GM21576 (cell line): ENCODE data around the gene LMX1A.

Experiments used
- ATAC-seq: cut with Tn5 transposase; IDR thresholded peaks from one replicate; pipeline ENCODE4 v1.9.1; 2021; ENCODE audit warnings: mild to moderate bottlenecking, moderate library complexity; ENCODE audit not compliant: unreplicated experiment

Gene LMX1A

DNA sequence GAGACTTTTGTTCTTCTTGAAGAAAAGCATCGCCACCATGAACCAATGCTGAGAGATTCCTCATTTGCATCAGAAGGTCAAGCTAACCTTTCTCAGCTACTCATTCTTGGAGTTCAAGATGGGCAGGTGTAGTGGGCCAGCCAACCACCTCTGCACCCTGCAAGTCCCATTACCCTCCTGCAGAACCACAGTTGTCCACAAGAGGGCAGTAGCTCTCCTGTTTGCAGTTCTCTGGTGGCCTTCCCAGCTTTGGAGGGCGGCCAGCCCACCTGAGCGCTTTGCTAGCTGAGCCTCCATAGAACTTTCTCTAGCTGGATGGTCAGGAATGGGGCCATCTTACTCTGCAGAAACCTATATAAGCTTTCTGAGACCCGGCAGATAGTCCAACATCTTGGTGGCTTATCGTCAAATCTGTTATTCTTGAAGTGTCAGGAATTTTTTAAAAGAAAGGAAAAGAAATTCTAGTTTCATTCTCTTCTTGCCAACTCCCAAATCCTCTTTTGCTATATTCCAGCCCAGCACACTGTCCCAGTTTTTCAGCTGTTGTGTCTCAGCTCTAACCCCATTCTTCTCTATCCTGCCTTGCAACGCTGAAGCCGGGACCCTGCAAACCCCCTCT, 11.0 kb upstream of the LMX1A start:
- peak; percentile 74 for ATAC-seq

DNA sequence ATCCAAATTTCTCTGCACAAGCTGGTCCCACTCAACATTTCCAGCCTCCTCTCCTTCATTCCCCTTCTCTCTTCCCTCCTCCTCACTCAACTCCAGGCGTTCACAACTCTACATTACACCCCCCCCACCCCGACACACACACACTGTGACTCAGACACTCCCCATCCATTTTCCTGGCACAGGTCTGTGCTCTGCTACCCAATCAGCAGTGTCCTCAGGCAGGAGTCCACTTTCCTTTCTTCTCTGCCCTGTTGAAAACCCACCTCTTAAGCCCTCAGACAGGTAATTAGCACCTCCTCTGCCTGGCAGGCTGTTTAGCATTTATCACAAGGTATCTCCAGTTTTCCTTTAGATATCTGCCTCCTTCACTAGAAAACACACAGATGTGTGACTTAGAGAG, 8.8 kb upstream of the LMX1A start:
- ATAC-seq: no peak

DNA sequence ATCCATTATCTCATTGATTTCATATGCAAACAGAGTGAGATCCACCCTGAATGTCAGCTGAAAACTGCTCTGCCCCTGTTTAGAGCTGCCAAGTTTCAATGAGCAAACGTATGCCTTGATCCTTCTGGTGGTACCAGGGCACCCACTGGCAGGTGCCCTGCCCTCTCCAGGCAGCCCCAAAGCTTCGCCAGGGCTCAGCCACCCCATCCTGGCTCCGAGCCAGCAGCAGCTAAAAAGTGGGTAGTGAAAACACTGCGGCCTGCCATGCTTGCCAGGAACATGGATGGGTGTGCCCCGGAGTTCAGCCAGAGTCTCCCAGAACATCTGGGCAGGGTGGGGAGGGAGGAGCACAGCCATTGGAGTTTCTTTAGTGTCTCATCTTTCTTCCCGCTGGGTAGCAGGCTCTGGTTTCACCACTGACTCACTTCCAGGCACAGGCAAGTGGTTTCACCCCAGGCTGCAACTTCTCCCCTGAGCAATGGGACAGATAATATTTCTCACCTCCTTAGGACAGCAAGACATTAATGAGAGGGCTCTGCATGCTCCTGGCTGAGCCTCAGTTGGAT, 8.1 kb upstream of the LMX1A start:
- no peak for ATAC-seq

DNA sequence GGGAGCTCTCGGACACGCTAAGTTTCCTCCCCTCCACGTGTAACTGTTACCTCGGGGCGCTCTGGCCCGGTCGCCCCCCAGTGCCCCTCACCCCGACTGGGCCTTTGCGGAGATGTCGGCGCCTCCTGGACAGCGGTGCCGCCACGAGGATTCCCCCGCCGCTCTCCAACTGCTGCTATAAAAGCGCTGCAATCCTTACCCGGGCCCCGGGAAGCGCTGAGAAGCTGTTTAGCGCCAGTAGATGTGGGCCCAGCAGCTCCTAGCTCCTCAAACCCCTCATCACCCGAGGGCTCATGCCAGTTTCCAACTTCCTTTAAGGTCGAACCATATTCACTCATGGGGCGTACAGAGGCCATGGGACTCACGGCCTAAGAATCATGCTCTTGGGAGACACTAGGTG, 361 bp upstream of the LMX1A start:
- ATAC-seq: no peak

DNA sequence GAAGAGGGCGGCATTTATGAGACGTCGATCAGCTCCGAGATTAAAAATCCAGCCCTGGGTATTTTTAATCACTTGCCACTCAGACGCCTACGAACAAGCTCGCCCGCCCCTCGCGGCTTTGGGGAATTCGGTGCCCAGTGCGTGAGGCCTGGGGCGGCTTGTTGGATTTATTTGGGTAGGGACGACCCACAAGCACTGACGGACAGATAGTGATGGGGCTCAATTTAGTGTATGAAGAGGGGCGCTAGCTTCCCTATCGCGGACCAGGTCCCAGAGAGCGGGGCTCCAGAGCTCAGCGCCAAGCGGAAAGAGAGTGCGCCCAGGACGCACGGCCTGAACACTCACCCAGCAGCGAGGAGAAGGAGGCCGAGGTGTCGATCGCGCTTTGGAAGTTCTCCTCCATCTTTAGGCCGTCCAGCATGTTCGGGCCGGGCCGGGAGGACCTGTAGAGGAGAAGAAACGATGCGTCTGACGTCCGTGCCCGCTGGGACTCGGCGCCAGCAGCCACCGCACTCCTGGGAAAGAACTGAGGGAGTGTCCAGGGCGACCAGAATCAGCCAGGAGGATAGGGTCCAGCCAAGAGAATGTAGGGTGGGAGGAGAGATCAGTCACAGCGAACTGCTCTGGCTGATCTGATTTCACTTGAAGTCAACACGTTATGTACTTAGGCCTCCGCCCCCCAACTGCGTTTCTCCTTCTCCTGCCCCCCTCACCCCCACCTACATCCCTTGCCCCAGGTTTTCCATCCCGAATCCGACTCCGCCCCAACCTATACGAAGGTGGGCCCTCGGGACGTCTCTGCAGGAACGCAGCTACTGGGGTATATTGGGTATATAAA, 1.2 kb downstream of the LMX1A start:
- no peak for ATAC-seq

DNA sequence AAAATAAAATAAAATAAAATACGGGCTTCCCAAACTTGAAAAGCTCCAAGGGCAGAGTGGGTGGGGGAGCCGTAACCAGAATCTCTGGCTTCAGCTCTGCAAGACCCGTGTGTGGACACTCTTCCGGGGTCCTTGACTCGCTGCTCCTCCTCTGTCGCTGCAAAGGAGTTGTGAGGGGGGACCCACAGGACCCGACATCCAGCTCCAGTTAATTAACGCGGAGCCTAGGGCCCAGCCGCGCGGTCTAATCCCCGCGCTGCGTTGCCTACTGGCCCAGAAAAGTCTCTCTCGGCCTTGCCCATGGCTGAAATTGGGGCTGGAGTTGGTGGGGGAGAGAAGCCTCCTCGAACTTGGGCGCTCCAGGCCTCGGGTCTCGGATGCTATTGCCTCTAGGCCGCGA, 1.8 kb downstream of the LMX1A start:
- ATAC-seq: no peak

DNA sequence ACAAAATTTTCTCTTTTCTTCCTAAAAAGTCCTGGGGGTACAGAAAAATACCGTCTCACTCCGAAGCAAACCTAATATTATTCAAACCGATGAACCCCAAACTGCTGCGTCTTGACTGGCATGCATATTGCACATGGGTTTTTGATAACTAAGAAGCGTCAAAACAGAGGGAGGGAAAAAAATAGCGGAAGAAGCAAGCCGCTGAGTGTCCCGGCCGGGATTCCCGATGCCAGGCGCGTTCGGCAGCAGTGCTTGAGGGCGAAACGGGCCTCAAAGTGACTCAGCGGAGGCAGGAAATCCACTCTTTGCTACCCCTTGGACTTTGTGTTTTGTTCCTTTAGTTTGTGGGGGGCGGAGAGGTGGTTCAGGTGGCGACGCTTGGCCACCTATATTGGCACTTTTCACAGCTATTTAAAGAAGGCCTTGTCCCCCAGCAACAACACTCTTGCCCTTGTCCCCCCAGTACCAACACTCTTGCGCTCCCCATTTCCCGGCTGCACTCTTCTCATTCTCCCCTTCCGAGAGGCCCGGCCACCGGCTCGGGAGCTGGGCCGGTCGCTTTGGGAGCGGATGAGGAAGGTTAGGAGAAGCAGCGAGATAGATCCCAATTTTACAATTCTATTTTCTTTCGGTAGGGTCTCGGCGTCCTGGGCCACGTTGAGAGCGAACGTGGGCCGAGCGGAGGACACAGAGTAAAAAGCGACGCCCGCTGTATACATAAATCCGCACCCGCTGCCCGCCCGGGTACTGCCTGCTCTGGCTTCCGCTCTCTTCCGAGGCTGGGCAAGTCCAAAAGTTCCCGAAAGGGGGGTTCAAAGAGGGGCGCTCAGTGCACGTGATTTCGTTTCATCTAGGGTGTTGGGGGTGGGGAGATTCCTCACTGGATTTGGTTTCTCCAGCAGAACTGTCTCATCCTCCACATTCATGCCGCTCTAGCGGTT, 2.5 kb downstream of the LMX1A start:
- no peak for ATAC-seq

DNA sequence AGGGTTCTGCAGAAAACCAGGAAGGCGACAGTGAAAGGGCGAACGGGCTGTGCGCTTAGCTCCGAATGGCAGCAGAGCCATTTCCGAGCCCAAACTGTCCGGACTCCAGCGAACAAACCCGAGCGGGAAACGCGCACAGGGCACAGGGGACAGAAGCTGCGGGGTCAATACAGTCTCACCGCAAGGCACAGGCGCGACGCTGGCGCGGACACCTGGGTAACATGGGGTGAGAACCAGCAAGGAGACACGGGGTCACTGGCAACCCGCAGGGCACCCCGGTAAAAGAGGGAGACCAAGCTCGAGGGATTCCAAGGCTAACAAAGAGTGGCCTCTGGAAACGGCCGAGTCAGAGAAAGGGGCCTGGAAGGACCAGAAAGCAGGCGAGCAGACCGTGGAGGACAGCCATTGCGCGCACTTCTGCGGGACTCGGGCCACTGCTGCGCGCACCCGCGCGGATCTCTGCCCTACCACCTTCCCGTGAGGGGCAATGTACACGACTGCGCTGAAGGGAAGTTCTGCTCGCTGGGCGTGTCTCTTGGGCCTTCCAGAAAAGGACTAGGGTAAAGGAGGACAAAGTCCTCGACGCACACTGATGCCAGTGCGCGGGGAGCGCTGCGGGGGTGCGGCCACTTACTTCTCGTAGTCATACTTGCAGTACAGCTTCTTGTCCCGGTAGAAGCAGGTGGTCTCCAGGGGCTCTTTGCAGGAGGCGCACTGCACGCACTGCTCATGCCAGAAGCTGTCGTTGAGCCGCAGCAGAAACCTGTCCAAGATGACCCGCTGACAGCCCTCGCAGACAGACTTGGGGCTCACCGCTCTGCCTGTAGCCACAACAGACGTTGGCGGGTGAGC, 3.8 kb downstream of the LMX1A start:
- no peak for ATAC-seq

DNA sequence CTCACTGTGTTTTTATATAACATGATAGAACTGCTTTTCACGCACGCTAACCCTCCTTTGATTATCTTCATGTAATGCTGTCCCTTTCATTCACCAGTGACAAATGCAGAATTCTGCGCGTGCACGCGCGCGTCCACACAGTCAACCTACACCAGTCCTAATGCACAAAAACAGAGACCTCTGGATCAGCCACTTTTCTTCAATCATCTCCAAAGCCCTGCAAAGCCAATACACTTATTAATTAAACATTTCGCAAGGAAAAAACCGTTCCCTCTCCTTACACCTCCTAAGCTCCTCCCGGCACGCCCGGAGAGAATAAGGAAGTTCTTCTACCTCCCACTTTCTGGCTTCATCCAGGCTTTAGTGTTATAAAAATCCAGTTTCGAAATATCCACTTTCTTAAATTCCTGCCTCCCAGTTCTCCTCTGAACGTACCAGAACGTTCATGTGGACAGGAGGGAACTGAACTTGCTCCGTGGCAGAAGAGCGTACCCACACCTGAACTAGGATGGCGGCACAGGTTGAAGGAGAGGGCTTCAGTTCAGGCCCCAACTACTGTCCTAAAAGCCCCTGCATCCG, 4.6 kb downstream of the LMX1A start:
- no peak for ATAC-seq

DNA sequence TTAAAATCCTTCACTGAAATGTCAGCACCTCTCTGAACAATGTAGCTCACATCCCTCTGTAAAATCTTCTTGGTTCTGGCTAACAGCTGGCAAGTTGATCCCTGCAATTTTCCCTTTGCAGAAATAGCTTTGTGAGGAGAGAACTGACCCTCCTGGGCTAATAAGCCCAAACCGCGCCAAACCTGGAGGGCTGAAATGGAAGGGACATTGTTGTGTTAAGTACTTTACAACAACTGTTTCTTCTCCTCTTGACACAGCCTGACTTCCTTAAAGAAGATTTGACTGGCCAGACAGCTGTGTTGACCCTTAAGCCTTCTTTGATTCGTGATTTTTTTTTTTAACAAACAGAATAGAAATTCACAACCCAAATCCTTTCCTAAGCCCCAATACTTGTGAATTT, 5.7 kb downstream of the LMX1A start:
- no peak for ATAC-seq

DNA sequence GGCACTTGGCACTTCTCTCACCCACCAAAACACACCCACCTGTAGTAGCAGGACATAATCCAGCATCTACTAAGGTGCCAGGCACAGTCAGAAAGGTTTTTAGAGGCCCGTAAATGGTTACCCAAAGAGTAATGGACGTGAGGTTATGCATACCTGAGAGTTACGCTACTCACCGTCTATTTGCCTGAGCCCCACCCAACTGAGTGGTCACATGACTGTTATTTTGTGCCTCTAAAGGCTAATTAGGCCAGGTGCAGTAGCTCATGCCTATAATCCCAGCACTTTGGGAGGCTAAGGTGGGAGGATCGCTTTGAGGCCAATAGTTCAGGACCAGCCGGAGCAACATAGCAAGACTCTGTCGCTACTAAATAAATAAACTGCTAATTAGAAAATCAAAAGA, 11.0 kb downstream of the LMX1A start:
- ATAC-seq: no peak

DNA sequence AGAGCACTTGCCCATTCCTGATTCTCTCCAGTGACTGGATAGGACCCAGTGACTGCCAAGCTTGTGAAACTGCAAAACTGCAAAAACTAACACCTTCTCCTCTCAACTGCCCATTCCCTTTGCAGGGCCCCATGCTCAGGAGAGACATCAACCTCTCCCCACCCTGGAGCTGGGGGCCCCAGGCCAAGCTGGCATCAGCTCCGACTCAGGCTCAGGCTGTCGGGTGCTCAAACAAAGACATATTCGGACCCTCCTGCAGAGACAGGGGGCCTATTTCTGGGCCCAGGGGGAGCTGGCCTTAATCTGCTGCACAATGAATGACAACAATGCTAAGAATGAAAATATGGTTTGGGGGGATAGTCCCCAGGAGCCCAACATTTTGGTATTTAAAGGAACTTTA, 11.8 kb downstream of the LMX1A start:
- ATAC-seq: no peak

DNA sequence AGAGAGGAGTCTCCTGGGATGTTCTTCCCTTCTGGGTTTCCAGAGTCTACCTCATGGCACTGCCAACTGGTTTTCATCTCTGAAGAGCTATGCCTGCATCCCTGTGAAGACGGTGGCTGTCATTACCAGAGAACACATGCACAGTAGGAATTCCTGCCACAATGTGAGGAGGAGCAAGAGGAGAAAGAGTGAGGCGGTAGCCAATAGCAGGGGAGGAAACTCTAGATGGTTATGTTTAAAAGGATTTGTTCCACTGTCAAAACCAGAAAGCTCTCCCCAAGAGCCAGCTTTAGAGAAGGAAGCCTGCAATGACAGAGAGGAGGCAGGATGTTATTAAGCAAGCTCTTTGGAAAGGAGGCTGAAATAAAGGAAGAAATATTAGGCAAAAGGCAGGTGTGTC, 12.3 kb downstream of the LMX1A start:
- ATAC-seq: no peak

DNA sequence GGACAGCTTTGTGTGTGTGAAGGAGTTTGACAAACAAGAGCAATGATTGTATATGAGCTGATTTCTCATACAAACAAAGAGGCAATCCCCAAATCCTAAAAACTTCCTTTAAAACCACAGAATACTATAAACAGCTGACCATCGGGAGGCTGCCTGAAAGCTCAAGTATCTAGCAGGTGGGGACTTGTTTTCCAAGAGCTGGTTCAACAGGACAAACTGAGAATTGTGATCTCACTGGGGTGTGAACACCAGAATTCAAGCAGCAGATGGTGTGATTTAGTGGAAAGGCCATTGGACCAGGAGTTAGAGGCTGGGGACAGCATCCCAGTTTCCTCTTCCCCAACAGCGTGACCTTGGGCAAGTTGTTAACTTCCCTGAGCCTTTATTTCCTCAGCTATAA, 13.9 kb downstream of the LMX1A start:
- ATAC-seq: no peak

DNA sequence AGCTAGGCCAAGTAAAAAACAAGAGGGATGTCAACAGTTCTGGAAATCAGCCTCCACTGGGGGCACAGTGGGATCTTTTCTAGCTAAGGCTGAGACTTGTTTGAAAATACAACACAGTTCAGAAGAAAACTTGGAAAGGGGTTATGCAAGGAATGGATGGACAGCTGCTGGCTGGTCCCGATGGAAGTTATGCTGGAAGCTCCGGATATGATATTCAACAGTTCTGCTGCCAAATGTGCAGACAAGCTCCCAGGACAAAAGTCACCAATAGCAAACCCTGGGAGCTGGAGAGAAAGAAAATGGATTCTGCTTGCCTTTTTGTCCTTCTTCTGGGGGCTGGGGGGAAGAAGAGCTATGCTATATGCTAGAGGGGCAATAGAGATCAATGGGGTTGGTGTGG, 14.3 kb downstream of the LMX1A start:
- no peak for ATAC-seq

DNA sequence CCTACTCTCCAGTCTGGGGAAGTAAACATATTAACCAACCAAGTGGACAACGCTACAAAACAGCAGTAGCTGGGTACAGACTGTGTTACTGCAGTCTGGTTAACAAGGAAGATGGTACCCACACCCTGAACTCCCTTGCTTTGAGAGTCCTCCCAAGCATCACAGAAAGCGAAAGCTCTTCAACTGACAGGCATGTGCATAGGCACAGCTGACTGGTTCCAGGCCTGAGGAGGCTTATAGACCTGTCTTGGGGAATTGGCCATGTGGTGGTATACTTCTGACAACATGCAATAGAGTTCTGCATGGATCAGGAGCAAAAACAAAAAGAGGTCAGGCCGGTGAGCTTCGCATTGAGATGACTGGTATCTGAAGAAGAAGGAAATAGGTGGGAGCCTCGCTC, 17.4 kb downstream of the LMX1A start:
- ATAC-seq: no peak

DNA sequence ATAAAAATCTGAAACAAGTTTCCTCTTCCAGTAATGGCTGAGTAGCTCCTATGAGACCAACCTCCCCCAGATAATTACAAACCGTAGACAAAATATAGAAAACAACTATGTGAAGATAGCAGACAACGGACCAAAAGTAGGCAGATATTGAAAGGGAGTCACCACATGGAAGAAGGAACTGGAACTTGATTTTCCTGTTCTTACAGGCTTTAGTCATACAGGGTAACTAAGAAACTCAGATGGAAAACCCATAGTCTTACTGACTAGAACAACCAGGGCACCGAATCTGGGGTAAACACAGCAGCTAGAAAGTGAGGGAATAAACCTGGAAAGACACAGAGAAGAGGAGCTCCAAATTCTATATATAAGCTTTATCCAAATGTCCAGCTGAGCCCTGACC, 26.0 kb downstream of the LMX1A start:
- no peak for ATAC-seq

DNA sequence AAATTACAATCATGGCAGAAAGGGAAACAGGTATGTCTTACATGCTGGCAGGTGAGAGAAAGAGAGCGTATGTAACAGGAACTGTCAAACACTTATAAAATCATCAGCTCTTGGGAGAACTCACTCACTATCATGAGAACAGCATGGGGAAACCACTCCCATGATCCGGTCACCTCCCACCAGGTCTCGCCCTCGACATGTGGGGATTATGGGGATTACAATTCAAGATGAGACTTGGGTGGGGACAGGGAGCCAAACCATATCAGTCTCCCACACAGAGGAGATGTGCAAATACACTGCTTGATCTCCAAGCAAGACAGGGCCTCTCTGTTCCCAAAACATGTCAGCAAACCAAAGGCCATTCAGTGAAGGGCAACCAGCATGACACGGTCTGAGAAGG, 27.4 kb downstream of the LMX1A start:
- ATAC-seq: no peak

DNA sequence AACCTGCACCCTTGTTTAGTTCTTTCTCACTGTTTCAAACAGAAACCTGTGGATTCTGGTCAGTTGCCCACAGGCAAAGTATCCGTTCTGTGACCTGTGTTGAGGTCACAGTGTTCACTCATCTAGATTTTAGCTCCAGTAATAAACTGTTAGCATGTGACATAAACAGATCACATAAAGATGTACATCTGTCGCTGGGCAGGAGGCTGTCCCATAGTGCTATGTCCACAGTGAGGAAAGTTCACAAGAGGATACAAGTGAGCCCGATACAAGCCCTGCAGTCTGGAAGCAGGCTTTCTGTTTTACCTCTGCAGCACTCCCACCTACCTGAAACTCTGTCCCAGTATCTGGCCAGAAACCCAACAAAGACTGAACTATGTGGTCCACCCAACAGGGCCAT, 28.4 kb downstream of the LMX1A start:
- no peak for ATAC-seq

DNA sequence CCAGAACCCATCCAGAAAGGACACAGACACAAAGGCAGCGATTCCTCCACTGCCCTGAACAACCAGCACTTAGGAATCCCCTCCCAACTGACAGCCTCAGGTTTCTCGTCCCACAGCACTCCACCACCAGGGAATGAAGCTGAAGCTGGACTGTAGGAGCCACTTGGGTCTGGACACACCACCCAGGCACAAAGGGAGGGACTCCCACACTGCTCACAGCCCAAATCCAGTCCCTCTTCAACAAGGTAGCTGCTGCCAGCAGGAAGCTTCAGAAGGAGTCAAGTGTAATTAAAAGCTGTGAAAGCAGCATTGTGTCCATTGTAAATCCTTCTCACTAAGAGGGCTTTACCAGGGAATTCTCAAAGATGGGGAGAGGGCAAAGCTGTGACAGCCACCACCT, 29.0 kb downstream of the LMX1A start:
- no peak for ATAC-seq
